IMR-90 (cell line): ENCODE results near the gene PLCH1. TPM values are rescaled to one million over a fixed set of nuclear protein-coding genes. Genes with fewer than 3 reads are reported as not detected.
A peak's percentile ranks its signal among the peaks of the same experiment; 100 is the strongest.

Experiments used
- ATAC-seq: fragments of 200-7000 bp; cut with Tn5 transposase; 2 replicates; pipeline ENCODE4 v1.9.1; 2020; ENCODE audit warnings: low read depth, mild to moderate bottlenecking, moderate library complexity
- BruUV-seq: library from RNA; stranded (reverse); fragments of 400-500 nt; replicated peaks from 2 replicates; lab custom pipeline; 2021; lab: Mats Ljungman, UMichigan
- CTCF ChIA-PET: fragments of 300-600 bp; formaldehyde crosslinking; extraction: SDS; loops from one replicate; lab custom pipeline; 2021; ENCODE audit warnings: antibody characterized with exemption; lab: Yijun Ruan, JAX
- POLR2A ChIA-PET: fragments of 300-600 bp; sonication (Branson Sonifier 250); formaldehyde crosslinking; loops from one replicate; lab custom pipeline; 2022; ENCODE audit warnings: antibody characterized with exemption; ENCODE audit not compliant: unreplicated experiment; lab: Charles Lee
- DNase-seq: peaks from one replicate; pipeline ENCODE4 v3.0.0; 2013
- H2AFZ ChIP-seq: replicated peaks from 2 replicates; pipeline ENCODE3; 2013; ENCODE audit warnings: low read length, mild to moderate bottlenecking; ENCODE audit not compliant: poor library complexity
- H2AK5ac ChIP-seq: 2 replicates; pipeline ENCODE4 v1.6.1; 2013; ENCODE audit warnings: low read depth, low read length, inconsistent platforms
- H2AK9ac ChIP-seq: replicated peaks from 2 replicates; pipeline ENCODE3; 2013; ENCODE audit warnings: mild to moderate bottlenecking, low read depth, low read length, moderate library complexity; ENCODE audit not compliant: poor library complexity
- H2BK120ac ChIP-seq: 2 replicates; pipeline ENCODE4 v1.6.1; 2013; ENCODE audit warnings: low read depth, low read length, inconsistent platforms
- H2BK15ac ChIP-seq: 3 replicates; pipeline ENCODE4 v1.6.1; 2013; ENCODE audit warnings: low read depth, low read length, inconsistent platforms
- H2BK20ac ChIP-seq: 2 replicates; pipeline ENCODE4 v1.6.1; 2013; ENCODE audit warnings: low read depth, mild to moderate bottlenecking, inconsistent platforms, low read length, moderate library complexity
- H2BK5ac ChIP-seq: 2 replicates; pipeline ENCODE4 v1.6.1; 2013; ENCODE audit warnings: mild to moderate bottlenecking, low read depth, low read length, inconsistent platforms; ENCODE audit not compliant: poor library complexity, severe bottlenecking
- H3K14ac ChIP-seq: replicated peaks from 2 replicates; pipeline ENCODE4 v1.6.1; 2013; ENCODE audit warnings: low read depth, low read length, inconsistent platforms
- H3K18ac ChIP-seq: 2 replicates; pipeline ENCODE4 v1.6.1; 2013; ENCODE audit warnings: low read depth, low read length, control low read depth
- H3K23ac ChIP-seq: 2 replicates; pipeline ENCODE4 v1.6.1; 2013; ENCODE audit warnings: low read depth, low read length, inconsistent platforms
- H3K27ac ChIP-seq: 2 replicates; pipeline ENCODE4 v1.5.1; 2013; ENCODE audit warnings: mild to moderate bottlenecking, control low read depth, low read length; ENCODE audit not compliant: insufficient read depth
- H3K27me3 ChIP-seq: 2 replicates; pipeline ENCODE4 v1.6.1; 2013; ENCODE audit warnings: low read length; ENCODE audit not compliant: control insufficient read depth, insufficient read depth
- H3K36me3 ChIP-seq: 2 replicates; pipeline ENCODE4 v1.6.1; 2013; ENCODE audit warnings: low read length, mixed read lengths; ENCODE audit not compliant: control insufficient read depth, insufficient read depth
- H3K4ac ChIP-seq: 2 replicates; pipeline ENCODE4 v1.6.1; 2013; ENCODE audit warnings: low read depth, low read length, inconsistent platforms
- H3K4me1 ChIP-seq: 2 replicates; pipeline ENCODE4 v1.6.1; 2013; ENCODE audit warnings: low read length, mixed read lengths; ENCODE audit not compliant: control insufficient read depth, insufficient read depth
- H3K4me2 ChIP-seq: 2 replicates; pipeline ENCODE4 v1.6.1; 2013; ENCODE audit warnings: low read depth, mild to moderate bottlenecking, control low read depth, low read length, moderate library complexity
- H3K4me3 ChIP-seq: 2 replicates; pipeline ENCODE4 v1.5.1; 2013; ENCODE audit warnings: low read depth, mild to moderate bottlenecking, control low read depth, low read length, moderate library complexity; ENCODE audit not compliant: insufficient read depth
- H3K56ac ChIP-seq: 2 replicates; pipeline ENCODE4 v1.6.1; 2013; ENCODE audit warnings: low read length, inconsistent platforms; ENCODE audit not compliant: insufficient read depth; ENCODE audit errors: extremely low read depth
- H3K79me1 ChIP-seq, 2 experiments: 2 replicates each; pipeline ENCODE4 v1.6.1; 2013; ENCODE audit warnings: low read length in 2 of 2, inconsistent platforms in 1 of 2, low read depth in 1 of 2
- H3K9ac ChIP-seq: 2 replicates; pipeline ENCODE4 v1.6.1; 2013; ENCODE audit warnings: low read depth, low read length, control low read depth
- H3K9me1 ChIP-seq: 2 replicates; pipeline ENCODE4 v1.6.1; 2013; ENCODE audit warnings: low read length, inconsistent platforms; ENCODE audit not compliant: insufficient read depth
- H3K9me3 ChIP-seq: 2 replicates; pipeline ENCODE4 v1.6.1; 2013; ENCODE audit warnings: low read length; ENCODE audit not compliant: control insufficient read depth, insufficient read depth
- H4K20me1 ChIP-seq: 2 replicates; pipeline ENCODE4 v1.6.1; 2013; ENCODE audit warnings: low read length, inconsistent platforms; ENCODE audit not compliant: insufficient read depth
- H4K5ac ChIP-seq: 2 replicates; pipeline ENCODE4 v1.6.1; 2013; ENCODE audit warnings: mild to moderate bottlenecking, low read depth, low read length, control low read depth
- H4K8ac ChIP-seq, 2 experiments: 2 replicates each; pipeline ENCODE4 v1.6.1; 2013; ENCODE audit warnings: low read depth in 2 of 2, low read length in 2 of 2, control low read depth in 1 of 2, inconsistent platforms in 1 of 2
- H4K91ac ChIP-seq: 2 replicates; pipeline ENCODE4 v1.6.1; 2013; ENCODE audit warnings: low read depth, low read length, inconsistent platforms; ENCODE audit not compliant: insufficient read depth
- MXI1 ChIP-seq: IDR thresholded peaks from 2 replicates; pipeline ENCODE4 v1.6.1; 2012; ENCODE audit warnings: low read depth, mild to moderate bottlenecking, low read length, moderate library complexity, borderline replicate concordance
- WGBS, 2 experiments: methylation state at CpG; one replicate each; pipeline versions ENCODE4 v1.1.5 to v1.1.7; 2013; ENCODE audit warnings: missing lambda C conversion rate in 2 of 2; ENCODE audit not compliant: insufficient read length in 1 of 2; ENCODE audit errors: extremely low coverage in 2 of 2; 5-methylcytosine and 5-hydroxymethylcytosine counted together
- dilution Hi-C: fragments of 300-500 bp; cut with HindIII; formaldehyde crosslinking; loops from one replicate; pipeline ENCODE4 v1.14.3; 2018; ENCODE audit warnings: low sequenced_read_pairs; ENCODE audit not compliant: unreplicated experiment
- in situ Hi-C: fragments of 300-500 bp; cut with MboI; formaldehyde crosslinking; loops from 3 replicates; pipeline ENCODE4 v1.14.3; 2019; ENCODE audit warnings: low sequenced_read_pairs, inconsistent platforms, mixed read lengths
- intact Hi-C: fragments of 100-400 bp; cut with micrococcal nuclease; formaldehyde crosslinking; loops from 2 replicates; pipeline ENCODE4 v1.10.0; 2022
- polyA plus RNA-seq, 3 experiments: library from polyadenylated mRNA; depleted of rRNA; stranded (reverse); fragments of >200 nt; gene quantifications; 2 replicates each; pipeline ENCODE4 v1.2.3, GENCODE V29; 2012; ENCODE audit warnings: low replicate concordance in 1 of 3
- total RNA-seq: library from RNA; depleted of rRNA; stranded (reverse); fragments of >200 nt; gene quantifications from 2 replicates; pipeline ENCODE4 v1.2.3, GENCODE V29; 2012

The PLCH1 gene
- total and polyA plus RNA-seq, 2 of the 4 experiments (the other 2 are of a cell fraction) = not detected

GRCh38 chr3:155664925-155665695 lies 79.8 kb downstream of the PLCH1 start:
- dilution Hi-C loops (no loop called here), intact Hi-C loops (no loop called here), in situ Hi-C loops (no loop called here)
- Histone ChIP-seq H3K4me1 (no peaks in the 10 kb centered on the region), H3K9me1 (no peaks in the 10 kb centered on the region), H3K36me3 (no peaks in the 10 kb centered on the region), H3K14ac (no peak overlapping the region), H4K5ac (no peak overlapping the region), H3K9me3 (no peaks in the 10 kb centered on the region), H2BK120ac (no peak overlapping the region), H2BK5ac (no peak overlapping the region), H4K20me1 (no peaks in the 10 kb centered on the region), H2BK15ac (no peak overlapping the region), H3K79me1 (no peaks in the 10 kb centered on the region), H2AK5ac (no peak overlapping the region), H4K8ac (no peak overlapping the region), H2BK20ac (no peak overlapping the region), H3K27ac (no peak overlapping the region), H3K56ac (no peak overlapping the region), H3K9ac (no peak overlapping the region), H3K18ac (no peak overlapping the region), H3K4me2 (no peak overlapping the region; the same call in 1 of the 2 replicates), H2AFZ (no peak overlapping the region), H4K91ac (no peak overlapping the region), H2AK9ac (peak overlapping the region; percentile 40), H3K27me3 (no peaks in the 10 kb centered on the region), H3K23ac (no peak overlapping the region), H3K4ac (no peak overlapping the region), H3K4me3 (no peak overlapping the region)
- POLR2A ChIA-PET = no interaction called here
- WGBS, 2 experiments = 0% methylated on average over 1 of the region's 4 CpGs; no CpG with 5 or more reads in 1 of the 2 experiments
- CTCF ChIA-PET = no interaction called here
- ATAC-seq (peak; percentile 81), DNase-seq (peak; percentile 69)
- TF ChIP-seq MXI1 = no peak
- no TSS peak for BruUV-seq
